Activated naive CD8-positive, alpha-beta T cell treated with anti-CD3 and anti-CD28 coated beads, Interleukin-2, amount 50 U/mL, for 16 hours (primary cell): ENCODE measurements around the gene TMTC2.

Experiments used
- DNase-seq: peaks from one replicate; pipeline ENCODE4 v3.0.0-alpha.2; 2020; ENCODE audit warnings: low read depth, low spot score

The TMTC2 gene

DNA sequence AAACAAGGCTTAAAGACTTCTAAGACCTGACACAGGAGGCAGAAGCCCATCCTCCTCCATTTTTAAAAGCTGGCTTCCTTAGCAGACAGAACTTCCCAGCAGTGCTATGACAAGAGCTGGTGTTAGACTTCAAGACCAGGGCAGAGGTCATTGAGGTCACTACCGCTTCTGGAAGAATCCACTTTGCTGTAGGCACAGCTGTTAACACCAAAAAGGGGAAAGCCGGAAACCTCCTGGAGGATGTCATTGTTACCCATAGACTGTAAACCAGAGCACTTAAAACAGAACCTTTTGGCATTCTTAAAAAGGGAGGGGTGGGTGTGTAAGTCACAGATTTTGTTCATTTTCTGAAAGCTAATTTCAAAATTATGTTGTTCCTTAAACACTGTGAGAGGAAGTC lies 445.7 kb downstream of the TMTC2 start:
- DNase-seq = no peak

DNA sequence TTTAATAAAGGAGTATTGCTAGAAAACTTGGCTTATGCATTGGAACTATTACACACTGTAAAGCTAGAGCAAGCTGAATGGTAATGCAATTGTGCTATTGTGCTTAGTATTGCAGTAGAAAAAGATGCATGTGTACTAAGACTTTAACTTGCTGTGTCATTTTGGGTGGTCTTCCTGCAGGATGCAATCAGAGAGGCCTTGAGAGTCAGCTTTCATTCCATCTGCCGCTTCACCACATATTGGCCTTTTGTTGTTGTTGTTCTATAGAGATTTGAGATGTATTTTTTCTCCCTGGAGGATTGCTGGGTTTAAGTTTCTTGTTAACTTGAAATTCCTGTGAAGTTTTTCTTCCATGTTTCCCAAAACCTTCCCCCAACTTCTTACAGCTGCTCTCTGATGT lies 449.7 kb downstream of the TMTC2 start:
- no peak for DNase-seq

DNA sequence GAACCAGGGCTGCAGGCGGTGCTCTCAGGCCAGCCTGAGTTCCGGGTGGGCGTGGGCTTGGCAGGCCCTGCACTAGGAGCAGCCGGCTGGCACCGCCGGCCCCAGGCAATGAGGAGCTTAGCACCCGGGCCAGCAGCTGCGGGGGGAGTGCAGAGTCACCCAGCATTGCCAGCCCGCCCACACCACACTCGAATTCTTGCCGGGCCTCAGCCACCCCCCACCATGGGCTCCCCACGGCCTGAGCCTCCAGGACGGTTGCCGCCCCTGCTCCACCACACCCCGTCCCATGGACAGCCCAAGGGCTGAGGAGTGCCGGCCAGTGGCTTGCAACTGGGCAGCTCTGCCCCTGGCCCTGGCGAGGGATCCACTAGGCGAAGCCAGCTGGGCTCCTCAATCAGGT lies 453.4 kb downstream of the TMTC2 start:
- DNase-seq = no peak

DNA sequence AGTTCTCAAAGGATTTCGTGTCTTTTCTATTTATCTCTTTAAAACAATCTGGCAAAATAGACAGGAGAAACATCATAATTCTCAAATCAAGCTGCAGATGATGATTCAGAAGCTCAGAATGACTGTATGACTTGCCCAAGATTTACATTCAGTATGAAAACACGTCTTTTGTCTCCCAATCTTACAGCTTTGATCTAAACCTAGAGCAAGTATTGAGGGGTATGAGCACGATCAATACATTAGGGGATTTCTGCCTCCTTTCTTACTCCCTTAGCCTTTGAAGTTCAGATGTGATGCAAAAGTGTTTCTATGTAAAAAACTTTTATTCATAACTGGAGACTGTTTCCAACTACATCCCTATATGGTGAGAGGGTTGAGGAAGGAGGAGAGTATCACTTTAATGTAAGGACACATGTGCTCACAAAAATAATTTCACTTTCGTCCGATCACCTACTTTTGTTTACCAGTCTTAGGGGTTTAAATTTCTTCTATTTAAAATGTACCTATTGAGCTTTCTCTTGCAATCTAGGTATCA lies 454.8 kb downstream of the TMTC2 start:
- DNase-seq = no peak

DNA sequence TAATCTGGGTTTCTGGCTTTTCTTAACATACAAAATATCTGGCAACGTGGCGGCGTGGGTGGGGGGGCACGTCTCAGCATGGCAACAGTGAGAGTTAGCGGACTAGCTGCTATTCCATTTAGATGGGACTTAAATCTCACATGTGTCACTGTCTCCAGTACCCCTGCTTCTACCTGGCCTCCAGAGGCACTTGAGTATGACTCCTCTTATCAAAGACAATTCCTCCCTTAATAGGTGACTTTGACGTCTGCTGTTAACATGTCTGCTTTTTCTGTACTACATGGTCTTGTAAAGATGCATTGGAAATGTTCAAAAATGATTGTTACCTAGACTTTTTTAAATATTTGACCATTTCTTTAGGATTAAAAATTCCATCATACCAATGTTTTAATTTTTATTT lies 456.2 kb downstream of the TMTC2 start:
- DNase-seq = no peak

DNA sequence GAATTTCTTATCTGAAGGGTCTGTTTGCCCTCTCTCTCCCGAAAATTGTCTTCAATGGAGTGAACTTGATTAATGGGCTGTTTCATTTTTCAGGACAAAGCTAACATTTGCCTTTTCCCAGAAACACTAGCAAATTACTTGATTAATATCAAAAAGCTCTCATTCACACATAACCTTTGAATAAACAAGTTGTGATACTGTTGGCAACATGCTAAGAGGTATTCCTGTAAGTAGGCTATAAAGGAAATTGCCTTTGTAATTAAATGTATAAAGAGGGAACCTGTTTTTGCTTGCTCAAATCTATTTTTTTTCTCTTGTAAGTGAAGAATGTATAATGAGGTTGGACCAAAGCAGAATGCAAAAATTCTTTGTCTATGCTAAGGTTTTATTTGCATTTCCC lies 457.2 kb downstream of the TMTC2 start:
- no peak for DNase-seq

DNA sequence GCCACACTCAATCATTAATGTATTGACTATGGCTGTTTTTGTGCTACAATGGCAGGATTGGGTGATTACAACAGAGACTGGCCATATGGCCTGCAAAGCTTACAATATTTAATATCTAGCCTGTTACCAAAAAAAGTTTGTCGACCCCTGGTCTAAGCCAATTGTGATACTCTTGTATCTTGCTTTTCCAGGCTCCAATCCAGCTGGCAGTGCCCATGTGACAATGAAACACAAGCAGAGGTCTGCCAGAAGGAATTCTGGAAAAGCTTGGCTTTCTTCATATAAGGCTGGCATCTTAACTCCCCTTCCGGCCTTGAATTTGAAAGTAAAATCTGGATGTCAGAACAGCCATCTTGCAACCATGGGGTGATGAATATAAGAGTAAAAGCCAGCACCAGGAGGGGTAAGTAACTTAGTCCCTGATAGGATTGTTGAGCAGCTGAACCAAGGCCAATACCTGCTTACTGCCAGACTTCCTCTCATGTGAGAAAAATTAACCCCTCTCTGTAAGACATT lies 458.7 kb downstream of the TMTC2 start:
- DNase-seq = no peak

DNA sequence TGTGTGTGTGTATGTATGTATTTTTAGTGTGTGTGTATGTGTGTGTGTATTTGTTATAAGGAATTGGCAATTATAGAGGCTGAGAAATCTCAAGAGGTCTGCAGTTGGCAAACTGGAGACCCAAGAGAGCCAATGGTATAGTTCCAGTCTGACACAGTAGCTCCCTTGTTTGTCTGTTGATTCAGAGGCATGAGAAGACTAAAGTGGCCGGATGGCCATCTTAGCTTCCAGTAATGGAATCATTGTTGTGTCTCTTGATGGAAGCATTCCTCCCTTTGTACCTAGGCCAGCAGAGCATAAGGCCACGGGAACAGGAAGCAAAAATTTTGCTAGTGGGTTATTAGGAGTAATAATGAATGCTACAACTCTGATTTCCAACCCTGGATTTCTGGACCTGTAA lies 460.6 kb downstream of the TMTC2 start:
- DNase-seq = no peak

DNA sequence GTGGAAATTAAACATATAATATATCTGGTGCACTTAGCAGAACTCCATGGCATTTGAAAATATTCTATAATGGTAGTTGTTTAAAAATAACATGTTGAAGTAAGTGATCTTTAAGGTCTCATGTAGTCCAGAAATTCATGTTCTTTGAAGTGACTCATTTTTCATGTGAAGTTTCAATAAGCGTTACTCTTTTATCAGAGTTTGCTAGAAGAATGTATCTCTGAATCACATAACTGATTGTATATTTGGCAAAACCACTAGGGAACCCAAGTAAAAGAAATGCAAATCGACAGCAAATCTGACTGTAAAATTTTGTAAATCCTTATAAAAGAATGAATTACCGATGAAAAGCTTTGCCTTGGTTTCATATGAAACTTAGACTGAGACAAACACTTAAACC lies 463.3 kb downstream of the TMTC2 start:
- DNase-seq = no peak

GRCh38 chr12:83150465-83151189 lies 463.9 kb downstream of the TMTC2 start:
- no peak for DNase-seq

GRCh38 chr12:83153177-83153576 lies 466.5 kb downstream of the TMTC2 start:
- no peak for DNase-seq

- no peak for DNase-seq
Measured at GRCh38 chr12:83156815-83157214, 470.1 kb downstream of the TMTC2 start.

DNA sequence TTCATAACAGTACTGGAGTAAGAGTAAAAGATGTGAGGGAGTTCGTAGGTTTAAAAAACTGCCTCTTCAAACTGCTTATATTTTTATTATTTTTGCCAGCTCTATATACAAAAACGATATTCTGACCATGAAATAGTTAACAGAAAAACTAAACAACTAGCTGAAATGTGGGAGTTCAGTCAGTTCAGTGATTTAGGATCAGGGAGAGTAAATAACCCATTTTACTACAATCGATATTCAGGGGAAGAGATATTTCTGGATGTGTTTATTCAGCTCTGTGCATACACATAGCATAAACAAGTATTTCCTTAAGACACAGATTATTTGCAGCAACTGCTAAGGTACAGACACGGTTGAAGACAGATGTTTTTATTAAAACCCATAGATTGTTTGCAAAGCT lies 470.9 kb downstream of the TMTC2 start:
- no peak for DNase-seq

DNA sequence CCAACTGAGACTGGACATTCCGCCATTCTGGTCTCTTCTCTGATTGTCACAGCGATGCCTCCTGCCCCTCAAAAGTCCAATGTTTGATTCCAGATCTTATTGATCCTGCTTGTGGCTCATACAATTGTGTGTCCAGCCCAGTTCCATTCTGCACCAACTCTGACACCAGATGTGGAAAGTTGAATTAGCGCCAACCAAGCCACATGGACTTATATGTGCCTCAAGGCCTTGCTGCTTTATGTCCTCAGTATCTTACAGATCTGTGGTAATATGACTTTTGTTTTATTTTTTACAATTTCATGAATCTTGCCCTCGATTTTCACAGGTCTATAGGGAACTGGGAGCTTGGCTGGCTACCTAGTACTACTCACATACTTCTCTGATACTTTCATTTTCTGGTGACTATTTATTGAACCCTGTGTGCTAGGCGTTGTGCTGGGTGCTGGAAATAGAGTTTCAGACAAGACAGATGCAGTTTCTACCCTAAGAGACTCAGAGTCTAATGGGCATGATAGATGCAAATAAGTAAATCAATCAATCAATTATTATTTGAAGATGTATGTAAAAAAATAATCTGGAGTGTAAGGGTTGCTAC lies 472.0 kb downstream of the TMTC2 start:
- no peak for DNase-seq

GRCh38 chr12:83161456-83161855 lies 474.8 kb downstream of the TMTC2 start:
- DNase-seq = no peak

- no peak for DNase-seq
Measured at GRCh38 chr12:83168751-83169150, 482.0 kb downstream of the TMTC2 start.

GRCh38 chr12:83172441-83172840 lies 485.7 kb downstream of the TMTC2 start:
- DNase-seq = no peak

GRCh38 chr12:83172866-83173649 lies 486.4 kb downstream of the TMTC2 start:
- no peak for DNase-seq

DNA sequence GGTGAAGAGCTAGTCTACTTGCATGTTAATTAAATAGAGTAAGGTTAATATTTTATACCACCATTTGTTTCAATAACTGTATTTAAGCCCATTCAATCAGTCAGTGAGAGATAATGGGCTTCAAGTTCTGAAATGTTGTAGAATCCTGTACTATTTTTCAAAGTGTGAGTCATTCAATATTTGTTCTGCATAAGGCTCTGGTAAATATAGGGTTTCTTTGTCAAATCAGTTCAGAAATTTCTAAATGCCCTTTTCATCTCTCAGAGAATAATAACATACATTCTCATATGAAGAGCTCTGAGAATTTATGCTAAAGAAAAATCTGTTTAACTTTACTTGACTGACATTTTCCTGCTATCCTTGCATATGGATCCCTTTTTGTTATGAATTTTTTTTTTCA lies 493.3 kb downstream of the TMTC2 start:
- DNase-seq = no peak

DNA sequence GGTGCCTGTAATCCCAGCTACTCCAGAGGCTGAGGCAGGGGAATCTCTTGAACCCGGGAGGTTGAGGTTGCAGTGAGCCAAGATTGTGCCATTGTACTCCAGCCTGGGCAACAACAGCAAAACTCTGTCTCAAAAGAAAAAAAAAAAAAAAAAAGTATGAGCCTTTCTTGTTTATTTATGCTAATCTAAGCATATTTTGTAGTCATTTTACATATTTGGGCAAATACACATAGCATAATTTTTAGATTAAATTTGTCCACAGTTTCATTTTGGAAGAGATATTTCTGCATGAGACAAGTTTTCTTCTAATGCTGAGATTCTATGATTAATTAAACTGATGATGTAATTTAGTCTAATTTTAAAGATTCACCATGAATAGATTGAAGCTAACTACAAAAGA lies 494.4 kb downstream of the TMTC2 start:
- no peak for DNase-seq

DNA sequence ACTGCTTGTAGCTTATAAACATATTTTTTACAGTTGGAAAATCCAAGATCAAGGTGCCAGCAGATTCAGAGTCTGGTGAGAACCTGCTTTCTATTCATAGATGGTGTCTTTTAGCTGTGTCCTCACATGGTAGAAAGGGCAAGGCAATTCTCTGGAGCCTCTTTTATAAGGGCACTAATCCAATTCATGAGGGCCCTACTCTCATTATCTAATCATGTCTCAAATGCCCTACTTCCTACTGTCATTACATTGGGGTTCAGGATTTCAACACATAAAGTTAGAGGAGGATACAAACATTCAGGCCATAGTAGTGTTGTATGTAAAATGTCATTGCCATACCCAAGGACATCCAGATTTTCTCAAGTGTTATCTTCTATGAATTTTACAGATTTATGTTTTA lies 496.4 kb downstream of the TMTC2 start:
- no peak for DNase-seq
